Fibroblast of lung (primary cell): Measurements from ENCODE around the gene TAMALIN. TPM values are rescaled to one million over a fixed set of nuclear protein-coding genes. Genes with fewer than 3 reads are reported as not detected.

Experiments
- DNase-seq, 2 donors: peaks; one replicate each; pipeline versions ENCODE4 v3.0.0 to v3.0.0-alpha.2; 2010; ENCODE audit warnings: low read depth in 2 of 2
- H2AFZ ChIP-seq: 2 replicates; pipeline ENCODE4 v1.5.1; 2012; ENCODE audit warnings: low read length, control low read depth, inconsistent platforms
- H3K27ac ChIP-seq: 2 replicates; pipeline ENCODE4 v1.5.1; 2011; ENCODE audit warnings: low read length, control low read depth; ENCODE audit not compliant: insufficient read depth
- H3K27me3 ChIP-seq: 2 replicates; pipeline ENCODE4 v1.5.1; 2011; ENCODE audit warnings: mild to moderate bottlenecking, low read length; ENCODE audit not compliant: control insufficient read depth, insufficient read depth
- H3K36me3 ChIP-seq: 2 replicates; pipeline ENCODE4 v1.5.1; 2011; ENCODE audit warnings: low read length; ENCODE audit not compliant: control insufficient read depth, insufficient read depth
- H3K4me1 ChIP-seq: 2 replicates; pipeline ENCODE4 v1.5.1; 2011; ENCODE audit warnings: low read length; ENCODE audit not compliant: control insufficient read depth, insufficient read depth; ENCODE audit errors: extremely low read depth
- H3K4me2 ChIP-seq: 2 replicates; pipeline ENCODE4 v1.5.1; 2011; ENCODE audit warnings: low read length, control low read depth; ENCODE audit not compliant: insufficient read depth; ENCODE audit errors: extremely low read depth
- H3K4me3 ChIP-seq, 4 experiments: fragments of 200-600 bp in 1 of 4; sonication (generic) in 1 of 4; replicated peaks in 1 of 4; 2 replicates each; pipeline ENCODE4 v1.5.1; 2011 to 2016; ENCODE audit warnings: low read length in 4 of 4, low read depth in 3 of 4, mild to moderate bottlenecking in 3 of 4, control low read depth in 2 of 4, inconsistent platforms in 1 of 4, mixed read lengths in 1 of 4; ENCODE audit not compliant: insufficient read depth in 1 of 4; ENCODE audit errors: control extremely low read depth in 1 of 4
- H3K79me2 ChIP-seq: 2 replicates; pipeline ENCODE4 v1.5.1; 2012; ENCODE audit warnings: mild to moderate bottlenecking, low read length, inconsistent platforms; ENCODE audit not compliant: control insufficient read depth, insufficient read depth
- H3K9ac ChIP-seq: 2 replicates; pipeline ENCODE4 v1.5.1; 2011; ENCODE audit warnings: mild to moderate bottlenecking, low read length, control low read depth; ENCODE audit not compliant: insufficient read depth
- H3K9me3 ChIP-seq: 2 replicates; pipeline ENCODE4 v1.5.1; 2012; ENCODE audit warnings: low read depth, low read length; ENCODE audit not compliant: control insufficient read depth, insufficient read depth
- H4K20me1 ChIP-seq: 2 replicates; pipeline ENCODE4 v1.5.1; 2011; ENCODE audit warnings: low read length; ENCODE audit not compliant: control insufficient read depth, insufficient read depth; ENCODE audit errors: extremely low read depth
- CTCF ChIP-seq, 2 donors: IDR thresholded peaks in 1 of 2; conservative IDR thresholded peaks in 1 of 2; 1 replicate in 1 of 2; 2 replicates in 1 of 2; pipeline ENCODE4 v1.5.1; 2011 to 2012; ENCODE audit warnings: low read length in 2 of 2, control low read depth in 1 of 2, inconsistent platforms in 1 of 2, low read depth in 1 of 2, mild to moderate bottlenecking in 1 of 2
- EZH2 ChIP-seq: IDR thresholded peaks from 2 replicates; pipeline ENCODE4 v1.5.1; 2012; ENCODE audit warnings: low read length, control low read depth, mild to moderate bottlenecking; ENCODE audit errors: missing control alignments
- polyA plus RNA-seq, 2 donors: library from polyadenylated mRNA; depleted of rRNA in 1 of 2; stranded (reverse) in 1 of 2; unstranded in 1 of 2; fragments of >200 nt; gene quantifications; 2 replicates each; pipeline ENCODE4 v1.2.1, GENCODE V29; 2011 to 2012; ENCODE audit warnings: missing spikeins in 1 of 2
- total RNA-seq: library from RNA; depleted of rRNA; stranded (reverse); fragments of >200 nt; gene quantifications from 2 replicates; pipeline ENCODE4 v1.2.1, GENCODE V29; 2014

Gene TAMALIN
- total and polyA plus RNA-seq, 2 donors (not counting 1 experiment from before 2014, with no cell fraction given): 5.3 to 12.1 TPM

- Histone ChIP-seq H3K27me3 (no peaks in the 10 kb centered on the region), H3K4me1 (peaks cover 11% of the 10 kb centered on the region), H3K36me3 (no peaks in the 10 kb centered on the region), H3K4me2 (peak overlapping the region; percentile 79), H3K9me3 (no peaks in the 10 kb centered on the region), H3K27ac (peak overlapping the region; percentile 84), H3K79me2 (no peaks in the 10 kb centered on the region), H2AFZ (no peak overlapping the region), H3K9ac (peak overlapping the region; percentile 66), H3K4me3 (peak overlapping the region; percentile 5 to 55 (median 34)), H4K20me1 (no peaks in the 10 kb centered on the region)
- peak; percentile 97 to 98 for DNase-seq
- TF ChIP-seq EZH2: no peak
- no peak for TF ChIP-seq CTCF (conservative IDR thresholded peaks at IDR 0.05 in 1 of 2, IDR thresholded peaks at IDR 0.05 in 1 of 2; ENCODE audit: low read depth in 1 of 2, low read length in 2 of 2)
Measured at GRCh38 chr12:52032804-52033445, 26.2 kb downstream of the TAMALIN start.

DNA sequence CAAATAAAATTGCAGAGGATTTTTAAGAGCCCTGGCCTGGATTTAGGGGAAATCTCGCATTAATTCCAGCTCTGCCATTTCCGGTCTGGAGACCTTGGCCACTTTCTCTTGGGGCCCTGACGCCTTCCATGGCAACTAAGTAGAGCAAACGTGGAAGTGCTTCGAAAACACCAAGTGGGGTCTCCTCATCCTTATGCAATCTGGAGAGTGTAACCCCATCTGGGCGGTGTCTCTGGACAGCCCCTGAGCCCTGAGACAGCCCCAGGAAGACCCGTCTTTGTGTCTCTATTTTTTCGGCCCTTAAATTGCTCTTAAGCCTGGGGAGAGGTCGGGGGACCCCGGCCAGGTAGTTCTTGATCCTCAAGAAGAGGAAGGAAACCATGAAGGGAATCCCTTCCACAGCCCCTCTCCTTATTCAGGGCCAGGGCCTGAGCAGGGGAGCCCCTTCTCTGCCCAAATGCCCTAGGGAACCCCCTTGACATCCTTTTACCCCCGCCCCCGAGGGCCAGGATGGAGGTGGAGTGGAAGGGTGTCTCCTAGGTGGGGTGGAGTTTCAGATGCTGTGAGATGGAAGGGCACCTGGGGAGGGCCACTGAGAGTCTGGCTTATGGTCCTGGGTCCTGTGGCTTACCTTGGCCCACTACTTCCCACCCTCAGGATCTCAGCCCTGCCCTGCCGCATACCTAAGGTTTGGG, 26.8 kb downstream of the TAMALIN start:
- TF ChIP-seq EZH2 (no peak), CTCF (conservative IDR thresholded peaks at IDR 0.05 in 1 of 2, IDR thresholded peaks at IDR 0.05 in 1 of 2; ENCODE audit: low read depth in 1 of 2, low read length in 2 of 2) (no peak)
- Histone ChIP-seq H2AFZ (no peak overlapping the region), H3K27me3 (no peaks in the 10 kb centered on the region)

DNA sequence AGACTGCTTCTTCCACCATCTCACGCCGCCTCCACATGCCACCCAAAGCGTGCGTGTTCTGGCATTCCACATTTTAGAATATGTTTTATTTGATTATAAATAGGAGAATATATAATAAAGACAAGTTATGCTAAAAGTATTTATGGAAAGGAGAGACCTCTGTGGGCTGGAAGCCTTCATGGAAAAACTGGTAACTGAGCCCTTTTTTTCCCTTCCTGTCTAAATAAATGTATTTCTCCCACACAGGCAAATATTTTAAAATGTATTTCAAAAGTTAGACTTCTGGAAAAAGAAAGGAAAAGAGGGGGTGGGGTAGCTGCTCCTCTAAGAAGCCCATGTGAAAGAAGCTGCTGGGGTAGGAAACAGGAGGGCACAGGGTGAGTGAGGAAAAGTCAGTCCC, 28.4 kb downstream of the TAMALIN start:
- H3K36me3 ChIP-seq: no peaks in the 10 kb centered on the region
- H2AFZ ChIP-seq: no peak overlapping the region
- H3K9me3 ChIP-seq: no peaks in the 10 kb centered on the region
- no peaks in the 10 kb centered on the region for H3K27me3 ChIP-seq
- no peak overlapping the region for H3K27ac ChIP-seq
- H3K79me2 ChIP-seq: no peaks in the 10 kb centered on the region
- TF ChIP-seq EZH2: no peak
- no peak for TF ChIP-seq CTCF (conservative IDR thresholded peaks at IDR 0.05 in 1 of 2, IDR thresholded peaks at IDR 0.05 in 1 of 2; ENCODE audit: low read depth in 1 of 2, low read length in 2 of 2)
- no peak for DNase-seq
- no peak overlapping the region for H3K4me3 ChIP-seq
- H3K4me1 ChIP-seq: peaks cover 13% of the 10 kb centered on the region
- H3K4me2 ChIP-seq: no peak overlapping the region
- no peak overlapping the region for H3K9ac ChIP-seq
- no peaks in the 10 kb centered on the region for H4K20me1 ChIP-seq

More for the DNA sequence above, 26.8 kb downstream of the TAMALIN start:
- DNase-seq: no peak
- no peaks in the 10 kb centered on the region for H3K9me3 ChIP-seq
- no peaks in the 10 kb centered on the region for H4K20me1 ChIP-seq
- peaks cover 11% of the 10 kb centered on the region for H3K4me1 ChIP-seq
- peak overlapping the region in 2 of 4 experiments; percentile 54 to 55 for H3K4me3 ChIP-seq
- H3K27ac ChIP-seq: peak overlapping the region; percentile 84
- peak overlapping the region; percentile 66 for H3K9ac ChIP-seq
- H3K79me2 ChIP-seq: no peaks in the 10 kb centered on the region
- H3K36me3 ChIP-seq: no peaks in the 10 kb centered on the region
- peak overlapping the region; percentile 21 for H3K4me2 ChIP-seq
